H9 (cell line): ENCODE data around the gene PRICKLE1. TPM values are rescaled to one million over a fixed set of nuclear protein-coding genes. Genes with fewer than 3 reads are reported as not detected.

Experiments used
- DNase-seq: peaks from one replicate; pipeline ENCODE4 v3.0.0-alpha.2; 2017
- H2AFZ ChIP-seq: one replicate; pipeline ENCODE4 v1.6.1; 2013; ENCODE audit warnings: mild to moderate bottlenecking, low read length, control low read depth, moderate library complexity
- H2AK5ac ChIP-seq: 2 replicates; pipeline ENCODE4 v1.6.1; 2013; ENCODE audit warnings: low read length, control low read depth, mixed read lengths; ENCODE audit not compliant: insufficient read length
- H2BK120ac ChIP-seq: one replicate; pipeline ENCODE4 v1.6.1; 2013; ENCODE audit warnings: low read depth, mild to moderate bottlenecking, low read length, control low read depth, inconsistent platforms; ENCODE audit not compliant: poor library complexity, severe bottlenecking
- H2BK12ac ChIP-seq: 2 replicates; pipeline ENCODE4 v1.6.1; 2013; ENCODE audit warnings: low read length, control low read depth, mixed read lengths, low read depth; ENCODE audit not compliant: insufficient read length
- H2BK15ac ChIP-seq: 2 replicates; pipeline ENCODE4 v1.6.1; 2013; ENCODE audit warnings: low read depth, low read length, control low read depth
- H2BK20ac ChIP-seq: one replicate; pipeline ENCODE4 v1.6.1; 2013; ENCODE audit warnings: low read depth, mild to moderate bottlenecking, low read length, control low read depth, inconsistent platforms; ENCODE audit not compliant: poor library complexity, severe bottlenecking
- H2BK5ac ChIP-seq: 2 replicates; pipeline ENCODE4 v1.6.1; 2013; ENCODE audit warnings: low read length, control low read depth, mixed read lengths; ENCODE audit not compliant: insufficient read length
- H3K14ac ChIP-seq: 2 replicates; pipeline ENCODE4 v1.6.1; 2013; ENCODE audit warnings: low read length, control low read depth; ENCODE audit not compliant: insufficient read depth
- H3K18ac ChIP-seq: 2 replicates; pipeline ENCODE4 v1.6.1; 2013; ENCODE audit warnings: low read depth, mild to moderate bottlenecking, mixed read lengths, low read length, control low read depth; ENCODE audit not compliant: insufficient read length
- H3K23ac ChIP-seq: 2 replicates; pipeline ENCODE4 v1.6.1; 2013; ENCODE audit warnings: low read length, control low read depth, mixed read lengths, low read depth; ENCODE audit not compliant: insufficient read length
- H3K23me2 ChIP-seq: 2 replicates; pipeline ENCODE4 v1.6.1; 2013; ENCODE audit warnings: low read depth, mild to moderate bottlenecking, mixed read lengths, low read length, control low read depth; ENCODE audit not compliant: insufficient read length, poor library complexity, severe bottlenecking
- H3K27ac ChIP-seq: 2 replicates; pipeline ENCODE4 v1.5.1; 2013; ENCODE audit warnings: low read length, control low read depth, mixed read lengths, low read depth; ENCODE audit not compliant: insufficient read length
- H3K27me3 ChIP-seq: 2 replicates; pipeline ENCODE4 v1.6.1; 2013; ENCODE audit warnings: low read length, control low read depth, inconsistent platforms; ENCODE audit not compliant: insufficient read depth
- H3K4ac ChIP-seq: 2 replicates; pipeline ENCODE4 v1.6.1; 2013; ENCODE audit warnings: low read depth, mild to moderate bottlenecking, control low read depth, inconsistent platforms, low read length, moderate library complexity
- H3K4me1 ChIP-seq: 2 replicates; pipeline ENCODE4 v1.6.1; 2013; ENCODE audit warnings: low read length, control low read depth, inconsistent platforms; ENCODE audit not compliant: insufficient read depth
- H3K4me2 ChIP-seq: 2 replicates; pipeline ENCODE4 v1.6.1; 2013; ENCODE audit warnings: low read length, control low read depth, mixed read lengths; ENCODE audit not compliant: insufficient read length, insufficient read depth
- H3K56ac ChIP-seq: 2 replicates; pipeline ENCODE4 v1.6.1; 2013; ENCODE audit warnings: low read depth, mild to moderate bottlenecking, mixed read lengths, low read length, control low read depth; ENCODE audit not compliant: insufficient read length
- H3K79me1 ChIP-seq: 2 replicates; pipeline ENCODE4 v1.6.1; 2013; ENCODE audit warnings: low read depth, mild to moderate bottlenecking, moderate library complexity, low read length, control low read depth, inconsistent platforms; ENCODE audit not compliant: insufficient read depth, poor library complexity, severe bottlenecking
- H3K79me2 ChIP-seq: 2 replicates; pipeline ENCODE4 v1.6.1; 2013; ENCODE audit warnings: low read length, control low read depth, inconsistent platforms; ENCODE audit not compliant: insufficient read depth
- H3K9ac ChIP-seq: 2 replicates; pipeline ENCODE4 v1.6.1; 2013; ENCODE audit warnings: low read length, control low read depth, mixed read lengths; ENCODE audit not compliant: insufficient read length; ENCODE audit errors: extremely low read depth
- H3K9me3 ChIP-seq: one replicate; pipeline ENCODE4 v1.6.1; 2013; ENCODE audit warnings: low read depth, low read length, inconsistent platforms; ENCODE audit not compliant: control insufficient read depth
- H3T11ph ChIP-seq: one replicate; pipeline ENCODE4 v1.6.1; 2013; ENCODE audit warnings: mild to moderate bottlenecking, low read length, control low read depth, inconsistent platforms
- H4K20me1 ChIP-seq: one replicate; pipeline ENCODE4 v1.6.1; 2013; ENCODE audit not compliant: control insufficient read depth, insufficient read length, insufficient read depth
- H4K5ac ChIP-seq: 2 replicates; pipeline ENCODE4 v1.6.1; 2013; ENCODE audit warnings: low read depth, mild to moderate bottlenecking, mixed read lengths, low read length, control low read depth; ENCODE audit not compliant: insufficient read length
- H4K8ac ChIP-seq: replicated peaks from 2 replicates; pipeline ENCODE4 v1.6.1; 2013; ENCODE audit warnings: low read length, control low read depth, mixed read lengths, low read depth; ENCODE audit not compliant: insufficient read length
- H4K91ac ChIP-seq: 2 replicates; pipeline ENCODE4 v1.6.1; 2013; ENCODE audit warnings: low read depth, mild to moderate bottlenecking, moderate library complexity, mixed read lengths, low read length, control low read depth; ENCODE audit not compliant: insufficient read length
- H3K27ac Mint-ChIP-seq, 3 experiments: 2 replicates in 2 of 3; 3 replicates in 1 of 3; pipeline ENCODE4 v1.8.0; 2020 to 2021; ENCODE audit warnings: mixed read lengths in 3 of 3, mild to moderate bottlenecking in 1 of 3, moderate library complexity in 1 of 3
- H3K27me3 Mint-ChIP-seq: 2 replicates; pipeline ENCODE4 v1.8.0; 2021; ENCODE audit warnings: low read depth, mild to moderate bottlenecking, moderate library complexity, mixed read lengths
- H3K36me3 Mint-ChIP-seq, 3 experiments: 2 replicates in 2 of 3; 3 replicates in 1 of 3; pipeline ENCODE4 v1.8.0; 2020 to 2021; ENCODE audit warnings: low read depth in 3 of 3, mixed read lengths in 3 of 3; ENCODE audit not compliant: insufficient read depth in 1 of 3
- H3K4me1 Mint-ChIP-seq, 2 experiments: 2 replicates each; pipeline ENCODE4 v1.8.0; 2020; ENCODE audit warnings: mixed read lengths in 2 of 2
- H3K4me3 Mint-ChIP-seq, 2 experiments: 2 replicates in 1 of 2; 3 replicates in 1 of 2; pipeline ENCODE4 v1.8.0; 2020 to 2021; ENCODE audit warnings: mild to moderate bottlenecking in 2 of 2, mixed read lengths in 2 of 2, moderate library complexity in 1 of 2
- H3K9me3 Mint-ChIP-seq, 2 experiments: 2 replicates in 1 of 2; 3 replicates in 1 of 2; pipeline ENCODE4 v1.8.0; 2020; ENCODE audit warnings: mild to moderate bottlenecking in 2 of 2, mixed read lengths in 2 of 2, moderate library complexity in 1 of 2
- CTCF ChIP-seq: fragments of 200-600 bp; sonication (generic); conservative IDR thresholded peaks from 3 replicates; pipeline ENCODE4 v1.8.0; 2021; ENCODE audit warnings: antibody characterized with exemption, mild to moderate bottlenecking
- WGBS: extraction: QIAGEN DNeasy Blood & Tissue Kit; methylation state at CpG from one replicate; pipeline ENCODE4 v1.1.7; 2013; ENCODE audit warnings: missing lambda C conversion rate, low lambda C conversion rate, mixed read lengths; ENCODE audit not compliant: insufficient read length; ENCODE audit errors: extremely low coverage; 5-methylcytosine and 5-hydroxymethylcytosine counted together
- total RNA-seq: library from RNA; stranded (reverse); gene quantifications from 2 replicates; pipeline ENCODE4 v1.2.1, GENCODE V29; 2021

PRICKLE1 gene
- total RNA-seq, 1 experiment from 2014 or later, result 20.5 TPM

- peak; percentile 56 for DNase-seq
- H2BK12ac ChIP-seq, result no peak overlapping the region
- no peak for TF ChIP-seq CTCF
- H3T11ph ChIP-seq, result no peak overlapping the region
- no peak overlapping the region for H2BK120ac ChIP-seq
- H3K9me3 Mint-ChIP-seq, result 0 out of 5 replicates have a peak, but pooled peaks cover 0 to 2% of the 10 kb centered on the region in 2 experiments
- H3K27me3 Mint-ChIP-seq, result peaks cover 2% of the 10 kb centered on the region; the same call in 1 of the 2 replicates
- WGBS, result no CpG with 5 or more reads among the region's 12 CpGs
- H3K79me1 ChIP-seq, result no peaks in the 10 kb centered on the region
- H3K4ac ChIP-seq, result no peak overlapping the region
- no peak overlapping the region for H3K14ac ChIP-seq
- H3K27ac Mint-ChIP-seq, result peak overlapping the region in 1 of 3 experiments; percentile 73; a peak in 5 of 7 replicates
- no peaks in the 10 kb centered on the region for H3K23me2 ChIP-seq
- no peak overlapping the region for H2BK15ac ChIP-seq
- no peak overlapping the region for H2AFZ ChIP-seq
- H2BK5ac ChIP-seq, result no peak overlapping the region
- H3K9me3 ChIP-seq, result no peaks in the 10 kb centered on the region
- H4K5ac ChIP-seq, result no peak overlapping the region
- H4K8ac ChIP-seq, result no peak overlapping the region
- H2AK5ac ChIP-seq, result no peak overlapping the region
- H4K20me1 ChIP-seq, result no peaks in the 10 kb centered on the region
- H4K91ac ChIP-seq, result no peak overlapping the region
- H3K36me3 Mint-ChIP-seq, result peaks cover 48 to 68% (median 63%) of the 10 kb centered on the region in 3 experiments
- no peak overlapping the region for H2BK20ac ChIP-seq
- peaks cover 20 to 35% of the 10 kb centered on the region in 2 experiments for H3K4me1 Mint-ChIP-seq
- H3K56ac ChIP-seq, result no peak overlapping the region
- H3K79me2 ChIP-seq, result no peaks in the 10 kb centered on the region
- H3K9ac ChIP-seq, result no peak overlapping the region
- peaks cover 13% of the 10 kb centered on the region for H3K4me1 ChIP-seq
- H3K23ac ChIP-seq, result no peak overlapping the region
- H3K4me2 ChIP-seq, result peak overlapping the region; percentile 4
- H3K18ac ChIP-seq, result no peak overlapping the region
- no peak overlapping the region for H3K4me3 Mint-ChIP-seq
- no peak overlapping the region for H3K27ac ChIP-seq
- H3K27me3 ChIP-seq, result no peaks in the 10 kb centered on the region
Observed at GRCh38 chr12:42459336-42459847, 130.2 kb downstream of the PRICKLE1 start.
